HG02852 (cell line): ENCODE results near the gene TTC28.

Experiments used
- ATAC-seq: cut with Tn5 transposase; IDR thresholded peaks from one replicate; pipeline ENCODE4 v1.9.1; 2021; ENCODE audit warnings: mild to moderate bottlenecking, moderate library complexity; ENCODE audit not compliant: unreplicated experiment

The TTC28 gene

GRCh38 chr22:28314959-28315358, 364.7 kb downstream of the TTC28 start:
- no peak for ATAC-seq

GRCh38 chr22:28310299-28310698, 369.3 kb downstream of the TTC28 start:
- ATAC-seq = no peak

GRCh38 chr22:28299753-28300152, 379.9 kb downstream of the TTC28 start:
- ATAC-seq = no peak

- no peak for ATAC-seq
Observed at GRCh38 chr22:28299309-28299708, 380.3 kb downstream of the TTC28 start.

- ATAC-seq = no peak
Observed at GRCh38 chr22:28297504-28297903, 382.1 kb downstream of the TTC28 start.

DNA sequence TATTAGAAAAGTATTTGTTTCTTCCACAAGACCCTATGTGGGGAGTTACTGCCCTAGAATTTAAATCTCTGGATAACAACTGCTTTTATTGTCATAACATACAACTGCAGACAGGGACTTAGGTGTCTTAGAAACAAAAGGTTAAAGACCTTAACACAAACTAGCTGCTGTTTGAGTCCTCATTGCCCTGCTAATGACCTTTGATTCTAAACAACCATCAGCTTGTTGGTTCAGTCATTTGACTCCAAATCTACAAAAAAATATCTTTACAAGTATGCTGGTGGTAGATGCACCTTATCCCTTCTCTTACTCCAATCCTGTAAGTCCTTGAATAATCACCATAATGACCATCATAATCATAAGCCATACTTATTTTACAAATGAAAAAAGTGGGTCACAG, 383.2 kb downstream of the TTC28 start:
- ATAC-seq = no peak

DNA sequence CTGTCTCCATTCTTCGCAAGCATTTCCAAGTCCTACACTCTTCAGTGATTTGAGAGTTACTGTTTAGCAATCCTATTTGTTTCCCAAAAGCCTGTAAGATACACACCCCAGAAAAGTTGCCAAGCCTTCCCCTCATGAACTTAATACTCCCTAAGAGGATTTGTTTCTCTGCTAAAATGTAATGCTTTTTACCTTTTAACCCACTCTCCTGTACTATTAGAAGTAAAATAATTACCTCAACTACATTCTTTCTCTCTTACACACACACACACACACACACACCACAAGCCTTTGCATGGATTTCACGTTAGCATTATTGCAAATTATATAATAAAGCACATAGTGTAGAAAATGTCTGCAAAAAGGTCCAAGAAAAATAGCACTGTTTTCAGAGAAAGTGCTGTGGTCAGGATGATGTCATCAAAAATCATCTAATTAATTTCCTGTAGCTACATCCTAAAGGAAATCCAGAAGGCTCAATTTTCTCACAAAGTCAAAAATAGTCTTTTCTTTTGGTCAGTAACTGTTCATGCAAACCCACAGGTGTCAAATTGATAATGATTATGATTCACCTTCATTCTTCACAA, 396.5 kb downstream of the TTC28 start:
- ATAC-seq = no peak

DNA sequence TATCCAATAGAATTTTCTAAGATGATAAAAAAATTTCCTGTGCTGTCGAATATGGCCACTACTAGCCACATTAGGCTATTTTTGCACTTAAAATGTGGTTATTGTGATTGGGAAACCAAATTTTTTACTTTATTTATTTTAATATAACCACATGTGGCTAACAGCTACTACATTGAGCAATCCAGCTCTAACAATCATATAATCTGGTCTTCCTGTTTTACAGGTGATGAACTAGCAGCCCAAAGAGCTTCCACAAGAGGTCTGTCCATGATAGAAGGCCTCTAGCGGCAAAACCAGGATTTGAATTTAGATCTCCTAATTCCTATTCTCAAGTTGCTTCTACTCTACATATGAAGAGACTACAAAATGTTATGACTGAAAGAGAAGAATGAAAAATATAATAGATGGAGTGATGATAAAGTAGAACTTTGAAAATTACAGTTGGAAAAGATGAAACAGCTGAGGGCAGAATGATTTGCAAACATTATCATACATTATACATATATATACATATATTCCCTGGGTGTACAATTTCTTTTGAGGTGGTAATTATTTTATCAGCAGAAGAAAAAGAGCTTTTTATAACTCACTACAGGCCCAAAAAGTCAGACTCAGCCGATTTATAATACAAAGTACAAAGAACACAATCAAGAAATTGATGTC, 397.1 kb downstream of the TTC28 start:
- ATAC-seq = no peak

- no peak for ATAC-seq
Observed at GRCh38 chr22:28279888-28280287, 399.8 kb downstream of the TTC28 start.

GRCh38 chr22:28269277-28269676, 410.4 kb downstream of the TTC28 start:
- no peak for ATAC-seq

- no peak for ATAC-seq
Observed at GRCh38 chr22:28268850-28269249, 410.8 kb downstream of the TTC28 start.

- no peak for ATAC-seq
Observed at GRCh38 chr22:28268171-28268570, 411.5 kb downstream of the TTC28 start.

- ATAC-seq = no peak
Observed at GRCh38 chr22:28260619-28261018, 419.0 kb downstream of the TTC28 start.

GRCh38 chr22:28259774-28260312, 419.8 kb downstream of the TTC28 start:
- ATAC-seq = no peak

DNA sequence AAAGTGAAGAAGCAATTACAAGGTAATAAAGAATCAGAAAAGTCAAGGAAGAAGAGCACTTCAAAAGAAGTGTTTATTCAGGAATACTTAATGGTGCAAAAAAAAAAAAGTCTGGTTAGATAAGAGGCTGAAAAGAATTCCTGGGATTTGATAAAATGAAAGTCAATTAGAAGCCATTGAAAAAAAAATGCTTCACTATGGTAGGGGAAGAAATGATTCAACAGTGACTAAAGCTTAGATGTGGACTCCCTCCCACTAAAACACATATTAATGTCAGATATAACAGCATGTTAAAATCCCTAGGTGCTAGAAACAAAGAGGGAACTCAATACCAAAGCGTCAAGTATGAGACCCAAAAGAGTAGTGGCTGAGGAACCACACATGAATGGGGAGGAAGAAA, 425.2 kb downstream of the TTC28 start:
- no peak for ATAC-seq

DNA sequence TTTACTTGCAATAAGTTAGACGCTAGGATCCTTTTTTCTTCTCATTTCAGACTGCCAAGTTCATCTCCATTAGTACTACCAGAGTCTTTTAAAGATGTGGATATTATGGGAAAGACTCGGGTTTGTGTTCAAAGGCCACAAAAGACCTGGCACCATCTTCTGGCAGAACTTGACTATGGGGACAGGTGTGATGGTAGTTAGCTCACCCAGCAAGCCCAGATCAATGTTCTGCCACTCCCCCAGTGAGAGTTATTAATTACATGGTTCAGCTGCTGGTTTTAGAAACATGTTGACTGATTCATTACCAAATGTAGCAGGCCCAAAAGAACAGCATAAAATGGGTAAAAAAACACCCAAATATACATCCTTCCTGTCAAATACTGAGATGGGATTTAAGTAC, 427.1 kb downstream of the TTC28 start:
- no peak for ATAC-seq

- ATAC-seq = no peak
Observed at GRCh38 chr22:28250036-28250695, 429.5 kb downstream of the TTC28 start.

GRCh38 chr22:28249402-28249801, 430.2 kb downstream of the TTC28 start:
- no peak for ATAC-seq

DNA sequence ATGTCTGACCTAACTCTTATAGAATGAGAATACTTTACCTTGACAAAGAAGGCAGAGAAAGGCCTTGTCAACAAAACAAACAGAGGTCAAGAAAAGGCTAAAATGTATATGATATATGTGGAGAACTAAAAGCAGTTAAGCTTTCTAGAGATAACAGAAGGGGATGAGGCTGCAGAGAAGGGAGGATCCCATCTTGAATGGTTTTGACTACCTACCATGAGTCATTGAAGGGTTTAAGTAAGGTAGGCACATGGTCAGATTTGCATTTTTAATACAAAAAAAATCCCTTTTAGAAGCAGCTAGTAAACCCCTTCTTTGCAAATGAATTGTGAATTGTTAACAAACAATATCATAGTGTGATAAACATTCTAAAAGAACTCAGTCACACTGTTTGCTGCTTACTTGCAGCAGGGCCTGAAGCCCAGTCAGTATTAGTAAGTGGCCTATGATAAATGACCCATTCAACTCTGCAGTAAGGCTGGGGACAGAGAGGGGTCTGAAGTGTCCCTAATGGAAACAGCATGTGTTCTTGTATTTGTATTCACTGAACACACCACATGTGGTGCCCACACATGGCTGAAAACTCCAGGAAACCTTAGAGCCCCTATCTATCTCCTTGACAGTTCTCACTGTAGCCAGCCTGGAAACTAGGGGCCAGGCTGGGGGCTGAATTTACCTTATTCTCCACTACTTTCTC, 431.8 kb downstream of the TTC28 start:
- no peak for ATAC-seq

GRCh38 chr22:28247136-28247535, 432.5 kb downstream of the TTC28 start:
- ATAC-seq = no peak

DNA sequence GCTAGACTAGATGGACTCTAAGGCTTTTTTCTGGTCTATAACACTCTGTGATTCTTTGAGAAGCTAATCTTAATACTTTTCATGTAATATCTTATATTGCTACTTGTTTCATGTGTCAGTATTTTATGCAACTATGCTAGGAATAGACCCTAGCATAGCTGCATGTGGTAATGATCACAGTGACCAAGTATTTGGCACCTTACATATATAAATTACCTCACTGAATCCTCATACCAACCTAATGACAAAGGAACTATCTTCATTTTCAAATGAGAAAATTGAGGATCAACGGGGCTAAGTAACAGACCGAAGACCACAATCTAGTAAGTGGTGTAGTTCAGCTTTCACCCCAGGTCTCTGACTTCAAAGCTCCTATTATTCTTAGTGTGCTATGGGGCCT, 433.2 kb downstream of the TTC28 start:
- no peak for ATAC-seq
